Measurements from ENCODE around the gene CLCA1.

DNA sequence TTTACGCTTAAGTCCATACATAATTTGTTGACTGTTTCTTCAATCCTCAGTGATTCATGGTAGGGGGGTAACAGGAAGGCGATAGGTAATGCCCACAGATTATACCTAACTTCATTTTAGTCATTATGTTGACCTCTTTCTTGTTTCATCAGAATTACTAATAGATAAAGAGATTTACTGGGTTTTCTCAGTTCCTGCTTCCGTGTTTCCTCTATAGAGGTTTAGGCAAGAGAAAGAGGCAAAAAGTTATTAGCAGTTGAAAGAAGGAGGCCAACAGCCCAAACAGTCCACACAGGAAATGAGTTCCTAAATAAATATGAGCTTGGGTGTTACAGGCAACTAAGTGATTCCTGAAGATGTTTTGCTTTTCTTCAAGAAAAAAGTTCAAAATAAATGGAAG is 17.9 kb upstream of the CLCA1 start:
- no peak for TF ChIP-seq POLR2A (IDR thresholded peaks at IDR 0.05)
- TF ChIP-seq EP300 (IDR thresholded peaks at IDR 0.05): no peak

All from ovary (tissue), 1 donor.